DND-41 (cell line): ENCODE results near the gene TRIM4.

Experiments used
- CTCF ChIP-seq: IDR thresholded peaks from 2 replicates; pipeline ENCODE4 v1.5.1; 2012; ENCODE audit warnings: borderline replicate concordance, low read length, moderate library complexity, mild to moderate bottlenecking; ENCODE audit not compliant: poor library complexity, severe bottlenecking; ENCODE audit errors: extremely low read depth
- EZH2 ChIP-seq: IDR thresholded peaks from 3 replicates; pipeline ENCODE4 v1.6.1; 2012; ENCODE audit warnings: borderline replicate concordance, low read depth, mild to moderate bottlenecking, moderate library complexity, low read length, inconsistent platforms; ENCODE audit not compliant: severe bottlenecking

GRCh38 chr7:99949645-99950228 lies 30.4 kb upstream of the TRIM4 start:
- TF ChIP-seq CTCF (peak; percentile 35), EZH2 (no peak)
